ENCODE results near the gene FGF14.
"Not testable (repeated sequence)": the region's sequence is repeated elsewhere in the genome, so short reads cannot be mapped to it uniquely, and the experiment has no call there.

Gene FGF14

GRCh38 chr13:102136735-102137296, 265.0 kb downstream of the FGF14 start:
- DNase-seq (ENCODE audit: low read depth), result no peak

GRCh38 chr13:102132777-102133295, 269.0 kb downstream of the FGF14 start:
- no peak for DNase-seq (ENCODE audit: low read depth)

GRCh38 chr13:102131246-102131645, 270.6 kb downstream of the FGF14 start:
- DNase-seq (ENCODE audit: low read depth), result no peak

- DNase-seq (ENCODE audit: low read depth), result no peak
Observed at GRCh38 chr13:102128216-102128810, 273.5 kb downstream of the FGF14 start.

GRCh38 chr13:102127153-102127552, 274.7 kb downstream of the FGF14 start:
- DNase-seq (ENCODE audit: low read depth), result no peak

GRCh38 chr13:102122147-102122546, 279.7 kb downstream of the FGF14 start:
- no peak for DNase-seq (ENCODE audit: low read depth)

GRCh38 chr13:102117175-102117831, 284.5 kb downstream of the FGF14 start:
- DNase-seq (ENCODE audit: low read depth), result no peak

GRCh38 chr13:102103469-102103868, 298.4 kb downstream of the FGF14 start:
- no peak for DNase-seq (ENCODE audit: low read depth)

GRCh38 chr13:102100234-102100633, 301.6 kb downstream of the FGF14 start:
- no peak for DNase-seq (ENCODE audit: low read depth)

GRCh38 chr13:102097708-102098107, 304.1 kb downstream of the FGF14 start:
- no peak for DNase-seq (ENCODE audit: low read depth)

GRCh38 chr13:102093288-102093687, 308.6 kb downstream of the FGF14 start:
- DNase-seq (ENCODE audit: low read depth), result not testable (repeated sequence)

GRCh38 chr13:102091231-102091630, 310.6 kb downstream of the FGF14 start:
- no peak for DNase-seq (ENCODE audit: low read depth)

- DNase-seq (ENCODE audit: low read depth), result no peak
Observed at GRCh38 chr13:102090532-102090931, 311.3 kb downstream of the FGF14 start.

GRCh38 chr13:102089722-102090121, 312.1 kb downstream of the FGF14 start:
- DNase-seq (ENCODE audit: low read depth), result no peak

GRCh38 chr13:102089177-102089576, 312.7 kb downstream of the FGF14 start:
- DNase-seq (ENCODE audit: low read depth), result no peak

GRCh38 chr13:102073251-102073650, 328.6 kb downstream of the FGF14 start:
- no peak for DNase-seq (ENCODE audit: low read depth)

GRCh38 chr13:102071711-102072110, 330.1 kb downstream of the FGF14 start:
- no peak for DNase-seq (ENCODE audit: low read depth)

GRCh38 chr13:102068323-102068722, 333.5 kb downstream of the FGF14 start:
- DNase-seq (ENCODE audit: low read depth), result not testable (repeated sequence)

GRCh38 chr13:102055090-102055779, 346.6 kb downstream of the FGF14 start:
- DNase-seq (ENCODE audit: low read depth), result no peak

GRCh38 chr13:102049853-102050252, 352.0 kb downstream of the FGF14 start:
- no peak for DNase-seq (ENCODE audit: low read depth)

GRCh38 chr13:102045731-102046130, 356.1 kb downstream of the FGF14 start:
- DNase-seq (ENCODE audit: low read depth), result no peak

GRCh38 chr13:102042746-102043145, 359.1 kb downstream of the FGF14 start:
- no peak for DNase-seq (ENCODE audit: low read depth)

- no peak for DNase-seq (ENCODE audit: low read depth)
Observed at GRCh38 chr13:102041544-102041943, 360.3 kb downstream of the FGF14 start.

Measured in stimulated activated CD8-positive, alpha-beta memory T cell treated with anti-CD3 and anti-CD28 coated beads, Interleukin-12 subunit alpha, Interleukin-12 subunit beta, amount 100 ng/mL, for 4 hours (primary cell).